ENCODE measurements around the gene ING5.

DNA sequence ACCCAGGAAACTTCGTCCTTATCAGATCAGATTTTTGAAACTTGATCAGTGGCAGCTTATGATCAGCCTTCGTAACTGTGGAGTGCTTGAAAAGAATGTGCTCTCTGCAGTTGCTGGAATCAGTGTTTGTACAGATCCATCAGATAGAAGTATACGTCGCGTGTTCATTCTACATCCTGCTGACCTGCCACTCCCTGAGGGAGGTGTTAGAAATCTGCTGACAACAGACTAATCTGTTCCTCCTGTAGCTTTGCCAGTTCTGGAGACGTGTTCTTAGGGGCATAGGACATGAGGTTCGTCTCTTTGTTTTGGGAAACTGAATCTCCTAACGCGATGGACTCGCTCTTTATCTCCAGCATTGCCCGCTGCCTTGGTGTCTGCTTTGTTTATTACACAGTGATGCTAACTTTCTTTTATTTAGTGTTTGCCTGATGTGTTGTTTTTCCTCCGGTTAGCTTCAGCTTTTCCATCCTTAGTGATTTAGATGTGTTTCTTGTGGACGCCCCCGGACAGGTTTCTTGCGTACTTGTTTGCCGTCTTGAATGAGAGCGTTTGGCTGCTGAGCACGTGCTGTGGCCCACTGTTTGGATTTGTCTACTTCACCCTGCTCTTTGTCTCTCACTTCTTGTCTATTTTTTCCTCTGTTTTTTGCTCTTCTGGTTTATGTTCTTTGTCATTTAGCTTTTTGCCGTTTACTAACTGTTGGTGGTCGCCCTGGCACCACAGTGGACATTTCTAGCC is 57.4 kb downstream of the ING5 start:
- TF ChIP-seq CTCF (IDR thresholded peaks at IDR 0.05) (no peak), POLR2AphosphoS5 (IDR thresholded peaks at IDR 0.05; ENCODE audit: low read depth, low read length) (no peak)

Data from Panc1 (cell line).